ENCODE results near the gene STEAP3.

DNA sequence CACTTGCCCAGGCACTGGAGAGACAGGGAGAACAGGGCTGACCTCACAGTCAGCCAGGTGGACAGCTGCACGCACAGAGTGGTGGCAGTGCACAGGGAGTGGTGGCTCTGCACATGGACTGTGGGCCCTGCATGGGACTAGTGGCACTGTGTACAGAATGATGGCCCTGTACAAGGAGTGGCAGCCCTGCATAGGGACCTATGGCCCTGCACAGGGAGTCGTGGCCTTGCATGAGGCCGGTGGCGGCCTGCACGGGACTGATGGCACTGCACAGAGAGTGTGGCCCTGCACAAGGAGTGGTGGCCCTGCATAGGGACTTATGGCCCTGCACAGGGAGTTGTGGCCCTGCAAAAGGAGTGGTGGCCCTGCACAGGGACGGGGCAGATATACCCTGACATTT, 19.1 kb upstream of the STEAP3 start:
- TF ChIP-seq CTCF (IDR thresholded peaks at IDR 0.05) (no peak), POLR2AphosphoS5 (IDR thresholded peaks at IDR 0.05) (no peak), POLR2A (IDR thresholded peaks at IDR 0.05) (no peak)
